Measurements from ENCODE around the gene GRK3.

DNA sequence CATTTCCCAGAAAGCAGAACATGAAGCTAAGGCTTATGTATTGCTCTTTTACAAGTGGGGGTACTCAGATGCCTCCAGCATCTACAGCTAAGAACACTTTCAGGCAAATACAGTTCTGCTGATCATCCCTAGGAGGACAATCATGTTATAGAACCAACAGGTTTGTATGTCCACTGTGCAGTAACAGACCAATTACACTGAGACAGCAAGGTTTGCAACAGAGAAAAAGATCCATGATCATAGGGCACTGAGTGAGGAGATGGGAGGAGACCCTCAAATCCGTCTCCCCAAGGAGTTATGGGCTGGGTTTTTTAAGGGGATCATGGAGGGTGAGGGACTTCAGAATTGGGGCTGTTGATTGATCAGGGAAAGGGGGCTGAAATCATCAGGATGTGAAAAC is 39.1 kb upstream of the GRK3 start:
- TF ChIP-seq POLR2A (IDR thresholded peaks at IDR 0.05) = no peak
- TF ChIP-seq POLR2AphosphoS5 (IDR thresholded peaks at IDR 0.05) = no peak
- TF ChIP-seq, protein P1, sequence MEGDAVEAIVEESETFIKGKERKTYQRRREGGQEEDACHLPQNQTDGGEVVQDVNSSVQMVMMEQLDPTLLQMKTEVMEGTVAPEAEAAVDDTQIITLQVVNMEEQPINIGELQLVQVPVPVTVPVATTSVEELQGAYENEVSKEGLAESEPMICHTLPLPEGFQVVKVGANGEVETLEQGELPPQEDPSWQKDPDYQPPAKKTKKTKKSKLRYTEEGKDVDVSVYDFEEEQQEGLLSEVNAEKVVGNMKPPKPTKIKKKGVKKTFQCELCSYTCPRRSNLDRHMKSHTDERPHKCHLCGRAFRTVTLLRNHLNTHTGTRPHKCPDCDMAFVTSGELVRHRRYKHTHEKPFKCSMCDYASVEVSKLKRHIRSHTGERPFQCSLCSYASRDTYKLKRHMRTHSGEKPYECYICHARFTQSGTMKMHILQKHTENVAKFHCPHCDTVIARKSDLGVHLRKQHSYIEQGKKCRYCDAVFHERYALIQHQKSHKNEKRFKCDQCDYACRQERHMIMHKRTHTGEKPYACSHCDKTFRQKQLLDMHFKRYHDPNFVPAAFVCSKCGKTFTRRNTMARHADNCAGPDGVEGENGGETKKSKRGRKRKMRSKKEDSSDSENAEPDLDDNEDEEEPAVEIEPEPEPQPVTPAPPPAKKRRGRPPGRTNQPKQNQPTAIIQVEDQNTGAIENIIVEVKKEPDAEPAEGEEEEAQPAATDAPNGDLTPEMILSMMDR (IDR thresholded peaks at IDR 0.05) = no peak
